Panc1 (cell line): ENCODE measurements around the gene CAVIN2.

Experiments
- CTCF ChIP-seq: fragments of 450-650 bp; IDR thresholded peaks from 2 replicates; pipeline ENCODE4 v1.5.1; 2017; ENCODE audit warnings: mild to moderate bottlenecking
- POLR2AphosphoS5 ChIP-seq: IDR thresholded peaks from 2 replicates; pipeline ENCODE4 v1.6.1; 2012; ENCODE audit warnings: mild to moderate bottlenecking, low read depth, low read length, moderate library complexity
- REST ChIP-seq, 2 experiments: IDR thresholded peaks; 2 replicates each; pipeline ENCODE4 v1.6.1; 2011 to 2012; ENCODE audit warnings: low read depth in 2 of 2, control low read depth in 1 of 2, low read length in 1 of 2, mild to moderate bottlenecking in 1 of 2, moderate library complexity in 1 of 2; ENCODE audit not compliant: insufficient read depth in 1 of 2
- TCF7L2 ChIP-seq: IDR thresholded peaks from 2 replicates; pipeline ENCODE4 v1.6.1; 2011; ENCODE audit warnings: mild to moderate bottlenecking, low read depth, low read length, inconsistent platforms

- no peak for TF ChIP-seq CTCF
- TF ChIP-seq REST (IDR thresholded peaks at IDR 0.05; ENCODE audit: insufficient read depth in 1 of 2, low read depth in 2 of 2, low read length in 1 of 2), result no peak
- no peak for TF ChIP-seq TCF7L2
- no peak for TF ChIP-seq POLR2AphosphoS5
Measured at GRCh38 chr2:191802180-191802579, 44.7 kb downstream of the CAVIN2 start.
